ENCODE measurements around the gene ARL4D.

GRCh38 chr17:43444223-43445008 lies 45.6 kb downstream of the ARL4D start:
- no peak for TF ChIP-seq KDM1A (IDR thresholded peaks at IDR 0.05; ENCODE audit: borderline replicate concordance, low read length)
- TF ChIP-seq CTCF (IDR thresholded peaks at IDR 0.05; ENCODE audit: control extremely low read depth in 1 of 3, insufficient read depth in 1 of 3, low read depth in 1 of 3, low read length in 3 of 3) = no peak
- TF ChIP-seq RNF2 (IDR thresholded peaks at IDR 0.05; ENCODE audit: borderline replicate concordance, low read depth, low read length, missing control alignments, poor library complexity, severe bottlenecking) = no peak
- TF ChIP-seq TBP (IDR thresholded peaks at IDR 0.05; ENCODE audit: low read depth, low read length) = no peak
- TF ChIP-seq CBX5 (IDR thresholded peaks at IDR 0.05; ENCODE audit: low read depth, low read length) = no peak
- no peak for TF ChIP-seq CHD2 (IDR thresholded peaks at IDR 0.05; ENCODE audit: low read length)
- no peak for TF ChIP-seq SRF (IDR thresholded peaks at IDR 0.05; ENCODE audit: low read depth, low read length)
- TF ChIP-seq POLR2AphosphoS5 (IDR thresholded peaks at IDR 0.05; ENCODE audit: low read depth, low read length) = no peak
- TF ChIP-seq CHD7 (IDR thresholded peaks at IDR 0.05; ENCODE audit: insufficient replicate concordance, low read length) = no peak
- TF ChIP-seq JUND (IDR thresholded peaks at IDR 0.05; ENCODE audit: low read length) = no peak
